Stimulated activated CD4-positive, alpha-beta T cell treated with anti-CD3 and anti-CD28 coated beads, TNF-alpha, amount 100 ng/mL, for 4 hours (primary cell): ENCODE results near the gene LAMB2.

Experiments
- DNase-seq, 3 experiments: peaks; one replicate each; pipeline ENCODE4 v3.0.0-alpha.2; 2020; ENCODE audit warnings: low read depth in 3 of 3

Gene LAMB2

DNA sequence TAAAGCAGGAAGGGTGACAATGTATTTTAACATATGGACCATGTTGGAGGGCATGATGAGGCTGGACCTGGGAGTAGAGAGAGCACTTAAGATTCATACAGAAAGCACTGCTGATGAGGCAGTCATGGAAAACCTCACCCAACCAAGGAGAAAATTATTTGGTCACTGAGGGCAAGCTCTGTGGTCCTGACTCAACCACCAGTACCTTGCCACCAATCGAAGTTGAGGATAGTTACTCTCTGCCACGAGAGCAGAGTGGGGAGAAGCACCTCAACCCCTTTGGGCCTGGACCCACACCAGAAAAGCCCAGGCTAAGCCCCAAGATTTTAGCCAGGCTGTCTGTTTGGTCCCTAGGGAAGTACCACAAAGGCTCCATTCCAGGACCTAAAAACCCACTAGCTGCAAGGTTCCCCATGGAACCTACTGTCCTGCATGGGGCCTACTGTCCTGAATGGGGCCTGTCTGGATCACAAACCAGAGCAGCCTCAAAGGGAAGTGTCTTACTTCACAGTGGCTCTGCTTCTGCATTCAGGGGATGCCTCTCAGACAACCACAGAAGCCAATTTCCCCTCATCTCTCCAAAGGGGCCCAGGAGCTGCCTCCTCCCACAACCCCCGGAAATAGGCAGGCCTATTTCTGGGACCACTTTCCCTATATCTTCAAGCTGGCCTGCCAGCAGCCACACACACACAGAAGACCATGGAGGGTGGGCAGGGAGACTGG, 29.1 kb upstream of the LAMB2 start:
- no peak for DNase-seq

- DNase-seq: no peak
Observed at GRCh38 chr3:49161197-49161596, 28.3 kb upstream of the LAMB2 start.

DNA sequence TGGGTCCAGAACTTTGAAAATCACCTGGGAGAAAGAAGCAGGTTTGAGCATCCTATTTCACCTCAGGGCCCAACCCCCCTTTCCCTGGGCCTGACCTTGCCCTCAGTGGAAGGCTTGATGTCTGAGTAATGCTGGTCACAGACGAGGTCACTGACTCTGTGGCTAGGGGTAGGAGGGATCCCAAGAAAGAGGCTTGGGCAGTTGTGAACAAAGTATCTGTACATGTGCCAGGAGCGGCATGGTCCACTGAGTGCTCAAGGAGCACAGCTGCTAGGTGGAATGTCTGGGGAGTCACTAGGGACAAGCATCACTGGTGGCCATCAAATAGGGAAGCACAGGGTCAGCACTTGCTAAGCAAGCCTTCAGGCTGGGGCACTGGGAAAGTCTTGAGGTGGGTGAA, 25.9 kb upstream of the LAMB2 start:
- DNase-seq: no peak

DNA sequence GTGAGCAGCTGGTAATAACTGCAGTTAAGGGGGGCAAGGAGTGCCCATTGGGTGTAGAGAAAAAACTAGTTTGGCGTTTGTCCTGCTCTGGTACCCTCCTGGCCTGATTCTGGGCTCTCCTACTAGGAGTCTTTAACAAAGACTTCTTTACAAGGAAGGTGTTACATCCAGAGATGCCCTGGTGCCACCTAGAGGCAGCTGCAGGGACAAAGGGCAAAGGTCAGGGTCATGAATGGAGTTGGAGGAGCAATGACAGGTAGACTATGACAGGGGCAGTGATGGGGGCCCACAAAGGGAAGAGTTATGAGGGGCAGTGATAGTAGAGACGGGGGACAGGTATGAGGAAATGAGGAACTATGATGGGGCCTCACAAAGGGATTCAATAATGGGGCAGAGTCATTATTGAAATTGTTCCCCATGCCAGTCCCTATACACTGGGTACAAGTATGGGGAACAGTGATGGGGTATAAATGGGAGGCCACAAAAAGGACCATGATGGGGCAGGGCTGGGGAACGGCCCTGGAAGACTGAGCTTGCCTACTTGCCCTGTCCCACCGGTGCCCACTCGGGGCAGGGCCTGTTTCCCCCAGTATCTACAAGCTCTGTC, 25.4 kb upstream of the LAMB2 start:
- DNase-seq: peak in 2 of 3 experiments; percentile 45 to 48

DNA sequence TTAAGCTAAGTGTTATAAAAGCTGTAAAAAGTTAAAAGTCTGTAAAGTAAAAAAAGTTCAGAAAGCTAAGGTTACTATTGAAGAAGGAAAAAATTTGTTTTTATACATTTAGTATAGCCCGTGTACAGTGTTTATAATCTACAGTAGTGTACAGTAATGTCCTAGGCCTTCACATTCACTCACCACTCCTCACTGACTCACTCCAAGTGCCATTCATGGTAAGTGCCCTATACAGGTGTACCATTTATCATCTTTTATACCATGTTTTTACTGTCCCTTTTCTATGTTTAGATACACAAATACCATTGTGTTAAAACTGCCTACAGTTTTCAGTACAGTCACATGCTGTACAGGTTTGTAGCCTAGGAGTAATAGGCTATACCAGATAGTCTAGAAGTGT, 24.4 kb upstream of the LAMB2 start:
- DNase-seq: no peak

DNA sequence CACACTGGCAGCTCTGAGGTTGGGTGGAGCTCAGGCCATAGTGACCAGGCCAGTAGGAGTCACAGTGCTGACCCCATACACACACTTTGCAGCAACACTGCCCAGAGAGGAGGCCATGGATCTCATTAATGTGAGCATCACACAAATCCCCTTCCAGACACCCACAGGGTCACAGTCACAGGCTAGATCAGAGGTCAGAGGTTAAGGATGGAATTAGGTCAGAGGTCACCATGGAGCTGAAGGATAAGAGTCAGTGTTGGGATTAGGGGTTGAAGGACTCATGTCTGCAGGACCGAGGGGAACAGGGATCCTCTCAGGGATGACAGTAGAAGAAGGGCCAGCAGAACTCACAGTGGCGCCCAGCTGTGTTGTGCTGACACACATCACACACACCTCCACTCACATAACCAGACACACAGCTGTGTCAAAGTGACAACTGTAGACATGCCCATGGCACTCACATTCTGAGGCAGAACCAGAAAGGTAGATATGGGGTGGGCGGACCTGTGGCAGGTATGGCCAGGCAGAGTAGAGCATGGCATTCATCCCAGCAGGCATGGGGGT, 20.6 kb upstream of the LAMB2 start:
- DNase-seq: no peak

GRCh38 chr3:49151610-49152009, 18.8 kb upstream of the LAMB2 start:
- no peak for DNase-seq

GRCh38 chr3:49148159-49148558, 15.3 kb upstream of the LAMB2 start:
- no peak for DNase-seq

- no peak for DNase-seq
Observed at GRCh38 chr3:49140080-49140479, 7.2 kb upstream of the LAMB2 start.

DNA sequence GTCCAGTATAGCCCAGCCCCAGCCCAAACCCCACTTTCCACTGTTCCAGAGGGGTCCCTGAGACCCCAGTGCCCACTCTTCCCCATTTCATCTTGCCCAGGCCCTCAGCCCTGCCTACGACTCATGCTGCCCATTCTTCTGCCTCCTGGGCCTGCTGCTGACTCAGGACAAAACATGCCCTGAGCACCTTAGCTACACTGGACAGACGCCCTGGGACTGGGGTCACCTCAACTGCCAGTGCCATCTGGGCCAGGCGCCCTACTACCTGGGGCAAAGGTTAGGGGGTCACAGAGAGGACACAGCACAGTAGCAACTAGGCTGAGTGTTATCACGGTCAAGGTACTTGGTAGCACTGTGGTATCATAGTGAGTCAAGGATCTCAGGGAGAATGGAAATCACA, 2.6 kb upstream of the LAMB2 start:
- no peak for DNase-seq

DNA sequence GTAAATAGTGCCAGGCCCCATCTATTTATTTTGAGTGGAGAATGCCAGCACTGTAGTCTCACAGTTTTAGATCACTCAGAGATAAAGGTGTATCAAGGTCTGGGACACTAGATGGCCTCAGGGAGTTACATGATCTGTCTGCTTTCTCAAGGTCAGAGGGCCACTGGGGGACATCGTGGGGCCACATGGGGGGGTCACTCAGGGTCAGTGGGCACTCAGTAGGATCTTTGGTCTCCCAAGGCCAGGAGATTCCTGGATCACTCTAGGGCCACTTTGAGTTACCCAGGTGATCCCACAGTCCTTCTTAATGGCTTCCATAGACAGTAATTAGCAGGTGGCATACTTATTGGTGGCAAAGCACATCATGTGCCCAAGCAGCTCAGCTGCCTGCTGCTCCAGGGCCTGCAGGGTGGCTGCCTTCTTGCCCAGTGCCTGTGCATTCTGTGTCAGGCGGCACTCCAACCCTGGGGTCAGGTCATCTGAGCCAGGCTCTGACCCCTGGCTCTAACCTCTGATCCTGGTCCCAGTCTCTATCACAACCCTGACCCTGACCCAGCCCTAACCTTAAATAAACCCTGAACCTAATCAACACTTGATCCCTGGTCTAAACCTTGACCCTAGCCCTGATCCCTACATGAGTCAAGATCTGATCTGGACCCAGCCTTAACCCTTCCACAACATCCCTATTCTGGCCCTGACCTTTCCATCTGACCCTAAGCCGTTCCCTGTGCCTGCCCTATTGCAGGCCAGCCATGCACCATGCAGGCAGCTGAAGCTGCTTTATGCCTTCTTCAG, 1.8 kb upstream of the LAMB2 start:
- DNase-seq: no peak

- no peak for DNase-seq
Observed at GRCh38 chr3:49133226-49133951, 539 bp upstream of the LAMB2 start.

DNA sequence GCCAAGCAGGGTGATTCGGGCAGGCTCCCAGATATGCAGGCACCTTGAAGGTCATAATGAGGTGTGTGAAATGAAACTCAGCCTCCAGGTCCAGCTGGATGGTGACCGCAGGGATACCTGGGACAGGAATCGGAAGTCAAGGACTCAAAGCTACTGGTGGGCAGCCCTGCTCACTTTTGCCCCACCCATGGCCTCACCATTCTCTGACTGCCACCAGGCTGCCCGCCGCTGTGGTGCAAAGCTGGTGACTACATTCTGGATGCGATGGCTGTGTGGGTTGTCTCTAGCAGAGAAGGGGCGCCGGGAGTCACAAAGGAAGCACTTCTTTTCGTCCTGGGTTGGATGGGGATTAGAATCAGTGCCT, 795 bp downstream of the LAMB2 start:
- no peak for DNase-seq

DNA sequence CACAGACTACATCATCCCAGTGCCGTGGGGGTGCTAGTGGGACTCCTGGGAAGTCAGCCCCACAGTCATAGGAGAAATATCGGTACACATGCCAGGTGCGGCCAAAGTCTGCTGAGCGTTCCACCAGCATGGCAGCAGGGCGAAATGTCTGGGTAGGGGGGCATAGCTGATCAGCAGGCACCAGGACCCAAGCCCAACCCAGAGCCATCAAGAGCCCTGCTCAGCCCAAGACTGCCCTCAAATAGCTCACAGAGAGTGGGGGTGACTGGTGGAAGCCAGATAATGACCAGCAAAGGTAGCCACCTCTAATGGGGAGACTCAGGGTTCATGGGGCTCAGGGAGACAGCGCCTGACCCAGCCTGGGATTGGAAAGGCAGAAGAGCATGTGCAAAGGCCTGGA, 1.3 kb downstream of the LAMB2 start:
- no peak for DNase-seq

DNA sequence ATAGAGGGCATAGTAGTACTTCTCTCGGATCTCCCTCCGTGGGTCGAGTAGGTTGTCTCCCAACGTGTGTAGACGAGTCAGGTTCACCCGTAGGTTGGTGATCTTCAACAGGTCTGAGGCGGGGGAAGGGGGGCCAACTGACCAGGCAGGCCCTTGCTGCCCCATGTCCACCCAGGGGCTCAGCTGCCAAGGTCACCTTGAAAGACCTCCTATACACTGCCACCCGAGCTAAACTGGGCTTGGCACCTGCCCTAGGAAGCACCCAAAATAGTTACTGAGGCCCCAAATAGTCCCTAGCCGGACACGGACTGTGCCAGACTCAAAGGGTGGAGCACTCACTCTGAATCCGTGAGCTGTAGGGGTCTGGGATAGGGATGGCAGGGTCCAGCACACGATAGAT, 1.8 kb downstream of the LAMB2 start:
- DNase-seq: no peak

- no peak for DNase-seq
Observed at GRCh38 chr3:49124991-49125670, 7.7 kb downstream of the LAMB2 start.

- no peak for DNase-seq
Observed at GRCh38 chr3:49124203-49124602, 8.6 kb downstream of the LAMB2 start.

DNA sequence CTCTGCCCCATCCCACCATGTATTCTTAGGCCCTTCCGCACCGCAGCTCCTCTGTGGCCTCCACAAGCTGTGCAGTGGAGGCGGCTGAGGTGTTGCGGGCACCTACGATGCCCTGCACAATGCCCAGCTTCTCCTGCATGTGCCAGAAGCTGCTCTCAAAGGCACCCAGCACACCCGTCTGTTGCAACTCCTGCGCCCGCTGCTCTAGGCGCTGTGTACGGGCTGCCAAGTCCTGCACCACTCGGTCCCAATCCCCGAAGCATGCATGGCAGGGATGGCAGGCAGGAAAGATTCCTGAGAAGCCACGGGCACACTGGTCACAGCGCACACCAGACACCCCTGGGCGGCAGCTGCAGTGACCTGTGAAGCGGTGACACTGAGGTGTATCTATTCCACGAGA, 9.2 kb downstream of the LAMB2 start:
- no peak for DNase-seq

DNA sequence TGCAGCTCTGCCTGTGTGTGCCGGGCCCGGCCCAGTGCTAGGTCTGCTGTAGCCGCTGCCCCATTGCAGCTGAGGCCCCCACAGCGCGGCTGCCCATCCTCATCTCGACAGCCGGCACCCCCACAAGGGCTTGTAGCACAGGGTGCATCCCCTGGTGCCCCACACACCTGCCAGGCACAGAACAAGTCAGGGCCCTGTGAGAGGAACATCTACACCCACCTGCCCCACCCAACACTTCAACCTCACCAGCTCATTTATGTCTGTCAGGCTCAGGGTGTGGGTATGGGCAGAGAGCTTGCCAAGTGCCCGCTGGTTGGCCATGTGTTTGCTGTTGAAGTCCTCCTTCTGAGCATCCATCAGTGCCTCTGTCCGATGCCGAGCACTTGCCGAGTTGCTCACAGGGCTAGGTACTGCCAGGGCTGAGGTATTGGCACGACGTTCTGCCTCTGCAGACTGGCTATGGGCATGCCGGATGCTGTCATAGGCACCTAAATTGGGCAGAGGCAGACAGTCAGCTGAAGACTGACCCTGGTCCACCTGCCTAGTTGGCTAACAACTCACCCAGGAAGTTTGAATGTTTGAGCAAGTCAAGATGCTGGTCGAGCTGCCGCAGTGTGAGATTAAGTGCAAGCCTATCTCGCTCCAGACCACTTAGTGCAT, 9.8 kb downstream of the LAMB2 start:
- no peak for DNase-seq

GRCh38 chr3:49122451-49122850, 10.4 kb downstream of the LAMB2 start:
- no peak for DNase-seq

- no peak for DNase-seq
Observed at GRCh38 chr3:49122022-49122421, 10.8 kb downstream of the LAMB2 start.
